Activated T-cell treated with anti-CD3 and anti-CD28 coated beads, Interleukin-2, amount 50 U/mL, for 4 hours (primary cell): ENCODE measurements around the gene TMOD3. TPM values are rescaled to one million over a fixed set of nuclear protein-coding genes. Genes with fewer than 3 reads are reported as not detected.
"Not testable (repeated sequence)": the region's sequence is repeated elsewhere in the genome, so short reads cannot be mapped to it uniquely, and the experiment has no call there.

Source experiments
- ATAC-seq, 2 donors: fragments of 200-7000 bp; cut with Tn5 transposase; one replicate each; pipeline ENCODE4 v1.10.0; 2021
- DNase-seq: peaks from one replicate; pipeline ENCODE4 v3.0.0-alpha.2; 2020
- H3K27me3 Mint-ChIP-seq: one replicate; pipeline ENCODE4 v1.8.0; 2021; ENCODE audit warnings: low read depth, mixed read lengths
- H3K36me3 Mint-ChIP-seq: one replicate; pipeline ENCODE4 v1.8.0; 2022; ENCODE audit warnings: mixed read lengths; ENCODE audit not compliant: insufficient read depth
- H3K4me1 Mint-ChIP-seq: one replicate; pipeline ENCODE4 v1.8.0; 2021; ENCODE audit warnings: low read depth, mixed read lengths
- H3K4me3 Mint-ChIP-seq: one replicate; pipeline ENCODE4 v1.8.0; 2021; ENCODE audit warnings: mild to moderate bottlenecking, moderate library complexity, mixed read lengths
- H3K9me3 Mint-ChIP-seq: one replicate; pipeline ENCODE4 v1.8.0; 2021; ENCODE audit warnings: mixed read lengths
- total RNA-seq, 3 donors: library from RNA; stranded (reverse); gene quantifications; one replicate each; pipeline ENCODE4 v1.2.1, GENCODE V29; 2021

Gene TMOD3
- total RNA-seq, 3 donors from 2014 or later: 43.2 to 47.4 (median 46.3) TPM

- DNase-seq (no peak), ATAC-seq (no peak)
- no peaks in the 10 kb centered on the region for H3K9me3 Mint-ChIP-seq
- H3K4me3 Mint-ChIP-seq: no peak overlapping the region
- H3K36me3 Mint-ChIP-seq: peaks cover 49% of the 10 kb centered on the region
- peaks cover 47% of the 10 kb centered on the region for H3K4me1 Mint-ChIP-seq
- H3K27me3 Mint-ChIP-seq: no peaks in the 10 kb centered on the region
Observed at GRCh38 chr15:51865317-51865716, 35.9 kb downstream of the TMOD3 start.

- DNase-seq: no peak
- Mint-ChIP-seq H3K4me1 (peaks cover 41% of the 10 kb centered on the region), H3K9me3 (no peaks in the 10 kb centered on the region), H3K27me3 (no peaks in the 10 kb centered on the region), H3K36me3 (peaks cover 57% of the 10 kb centered on the region), H3K4me3 (no peak overlapping the region)
- ATAC-seq: no peak
Observed at GRCh38 chr15:51866161-51866560, 36.7 kb downstream of the TMOD3 start.

- H3K27me3 Mint-ChIP-seq: no peaks in the 10 kb centered on the region
- H3K4me3 Mint-ChIP-seq: no peak overlapping the region
- H3K36me3 Mint-ChIP-seq: peaks cover 62% of the 10 kb centered on the region
- no peak for ATAC-seq
- no peaks in the 10 kb centered on the region for H3K9me3 Mint-ChIP-seq
- peaks cover 36% of the 10 kb centered on the region for H3K4me1 Mint-ChIP-seq
- DNase-seq: no peak
Observed at GRCh38 chr15:51866751-51867150, 37.3 kb downstream of the TMOD3 start.

GRCh38 chr15:51869060-51869421, 39.6 kb downstream of the TMOD3 start:
- Mint-ChIP-seq H3K9me3 (no peaks in the 10 kb centered on the region), H3K4me1 (peaks cover 13% of the 10 kb centered on the region), H3K36me3 (peaks cover 59% of the 10 kb centered on the region), H3K27me3 (no peaks in the 10 kb centered on the region), H3K4me3 (no peak overlapping the region)
- no peak for ATAC-seq
- no peak for DNase-seq

GRCh38 chr15:51870774-51871173, 41.3 kb downstream of the TMOD3 start:
- DNase-seq (no peak), ATAC-seq (no peak)
- no peaks in the 10 kb centered on the region for H3K9me3 Mint-ChIP-seq
- H3K4me1 Mint-ChIP-seq: peaks cover 1% of the 10 kb centered on the region
- no peaks in the 10 kb centered on the region for H3K27me3 Mint-ChIP-seq
- no peak overlapping the region for H3K4me3 Mint-ChIP-seq
- H3K36me3 Mint-ChIP-seq: peaks cover 55% of the 10 kb centered on the region

- no peak for DNase-seq
- no peak for ATAC-seq
- Mint-ChIP-seq H3K4me3 (no peak overlapping the region), H3K9me3 (no peaks in the 10 kb centered on the region), H3K4me1 (peaks cover 21% of the 10 kb centered on the region), H3K27me3 (no peaks in the 10 kb centered on the region), H3K36me3 (peaks cover 35% of the 10 kb centered on the region)
Observed at GRCh38 chr15:51874751-51875644, 45.5 kb downstream of the TMOD3 start.

GRCh38 chr15:51876169-51876568, 46.7 kb downstream of the TMOD3 start:
- Mint-ChIP-seq H3K27me3 (no peaks in the 10 kb centered on the region), H3K36me3 (peaks cover 27% of the 10 kb centered on the region), H3K4me3 (no peak overlapping the region), H3K9me3 (no peaks in the 10 kb centered on the region), H3K4me1 (peaks cover 25% of the 10 kb centered on the region)
- ATAC-seq (no peak), DNase-seq (no peak)

- ATAC-seq: no peak
- Mint-ChIP-seq H3K36me3 (peaks cover 15% of the 10 kb centered on the region), H3K27me3 (no peaks in the 10 kb centered on the region), H3K4me3 (no peak overlapping the region), H3K9me3 (no peaks in the 10 kb centered on the region), H3K4me1 (peaks cover 27% of the 10 kb centered on the region)
- no peak for DNase-seq
Observed at GRCh38 chr15:51878446-51879386, 49.3 kb downstream of the TMOD3 start.

GRCh38 chr15:51879555-51879954, 50.1 kb downstream of the TMOD3 start:
- H3K4me3 Mint-ChIP-seq: no peak overlapping the region
- H3K4me1 Mint-ChIP-seq: peaks cover 29% of the 10 kb centered on the region
- peaks cover 14% of the 10 kb centered on the region for H3K36me3 Mint-ChIP-seq
- ATAC-seq: no peak
- no peaks in the 10 kb centered on the region for H3K9me3 Mint-ChIP-seq
- no peaks in the 10 kb centered on the region for H3K27me3 Mint-ChIP-seq
- no peak for DNase-seq

- H3K27me3 Mint-ChIP-seq: no peaks in the 10 kb centered on the region
- peaks cover 7% of the 10 kb centered on the region for H3K36me3 Mint-ChIP-seq
- H3K4me3 Mint-ChIP-seq: no peak overlapping the region
- DNase-seq (no peak), ATAC-seq (no peak)
- H3K4me1 Mint-ChIP-seq: peaks cover 22% of the 10 kb centered on the region
- no peaks in the 10 kb centered on the region for H3K9me3 Mint-ChIP-seq
Observed at GRCh38 chr15:51883271-51883837, 53.9 kb downstream of the TMOD3 start.

GRCh38 chr15:51884041-51884440, 54.6 kb downstream of the TMOD3 start:
- no peak overlapping the region for H3K4me3 Mint-ChIP-seq
- no peaks in the 10 kb centered on the region for H3K9me3 Mint-ChIP-seq
- DNase-seq (no peak), ATAC-seq (no peak)
- peaks cover 11% of the 10 kb centered on the region for H3K36me3 Mint-ChIP-seq
- H3K27me3 Mint-ChIP-seq: no peaks in the 10 kb centered on the region
- peaks cover 19% of the 10 kb centered on the region for H3K4me1 Mint-ChIP-seq

- Mint-ChIP-seq H3K36me3 (peaks cover 14% of the 10 kb centered on the region), H3K9me3 (no peaks in the 10 kb centered on the region)
Observed at GRCh38 chr15:51884517-51885236, 55.2 kb downstream of the TMOD3 start.

GRCh38 chr15:51885758-51886157, 56.3 kb downstream of the TMOD3 start:
- not testable (repeated sequence) for H3K9me3 Mint-ChIP-seq, ATAC-seq, H3K27me3 Mint-ChIP-seq, DNase-seq, H3K4me3 Mint-ChIP-seq, H3K4me1 Mint-ChIP-seq
- peaks cover 14% of the 10 kb centered on the region for H3K36me3 Mint-ChIP-seq

More at GRCh38 chr15:51884517-51885236, 55.2 kb downstream of the TMOD3 start:
- DNase-seq (no peak), ATAC-seq (no peak)
- Mint-ChIP-seq H3K27me3 (no peaks in the 10 kb centered on the region), H3K4me3 (no peak overlapping the region), H3K4me1 (peaks cover 14% of the 10 kb centered on the region)
